ENCODE data around the gene JMJD7.

JMJD7 gene

DNA sequence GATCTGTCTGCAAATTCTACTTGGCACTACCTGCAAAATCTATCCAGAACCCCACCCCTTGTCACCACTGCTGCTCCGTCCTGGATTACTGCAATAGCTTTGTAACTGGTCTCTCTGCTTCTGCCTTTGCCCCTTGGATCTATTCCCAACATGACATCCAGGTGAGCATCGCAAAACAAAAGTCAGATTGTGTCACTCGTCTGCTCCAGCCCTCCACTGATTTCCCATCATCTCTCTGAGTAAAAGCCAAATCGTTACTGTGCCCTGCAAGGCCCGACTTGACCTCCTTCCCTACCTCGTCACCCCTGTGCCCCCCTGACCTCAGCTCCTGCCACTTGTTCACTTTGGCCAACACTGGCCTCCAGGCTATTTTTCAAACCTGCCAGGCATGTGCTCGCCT, 56.6 kb downstream of the JMJD7 start:
- no peak for DNase-seq (ENCODE audit: low spot score)

DNA sequence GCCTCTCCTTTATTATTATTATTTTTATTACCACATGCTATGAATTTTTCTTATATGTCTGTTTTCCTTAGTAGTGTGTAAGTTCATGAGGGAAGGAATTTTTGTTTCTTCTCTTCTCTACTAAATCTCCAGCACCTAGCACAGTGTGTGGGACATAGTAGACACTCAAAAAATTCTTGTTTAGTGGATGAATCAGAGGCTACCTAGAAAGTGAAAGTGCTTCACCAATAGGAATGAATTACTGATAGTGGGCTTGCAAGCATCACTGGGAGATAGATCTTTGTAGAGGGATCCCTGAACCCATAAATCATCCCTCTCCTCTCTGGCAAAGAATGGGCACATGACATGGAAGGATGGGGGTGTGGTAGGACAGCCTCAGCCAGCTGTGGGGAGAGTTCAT, 57.4 kb downstream of the JMJD7 start:
- no peak for DNase-seq (ENCODE audit: low spot score)

DNA sequence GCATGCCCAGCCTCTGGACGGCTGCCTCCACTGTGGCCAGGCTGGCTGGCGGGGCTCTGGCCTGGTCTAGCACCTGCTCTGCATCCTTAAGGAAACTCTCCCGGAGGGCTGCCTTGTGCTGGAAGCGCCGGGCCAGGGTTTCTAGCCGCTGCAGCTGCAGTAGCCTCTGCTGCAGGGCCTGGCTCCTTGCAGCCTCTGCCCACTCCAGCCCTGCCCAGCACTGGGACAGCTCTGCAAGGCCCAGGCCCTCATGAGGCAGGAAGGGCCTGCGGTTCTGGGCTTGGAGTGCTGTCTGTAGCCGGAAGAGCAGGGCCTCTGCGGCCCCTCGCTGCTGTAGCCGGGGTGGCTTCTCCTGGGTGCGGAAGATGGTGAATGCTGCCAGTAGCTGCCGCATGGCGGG, 57.9 kb downstream of the JMJD7 start:
- no peak for DNase-seq (ENCODE audit: low spot score)

DNA sequence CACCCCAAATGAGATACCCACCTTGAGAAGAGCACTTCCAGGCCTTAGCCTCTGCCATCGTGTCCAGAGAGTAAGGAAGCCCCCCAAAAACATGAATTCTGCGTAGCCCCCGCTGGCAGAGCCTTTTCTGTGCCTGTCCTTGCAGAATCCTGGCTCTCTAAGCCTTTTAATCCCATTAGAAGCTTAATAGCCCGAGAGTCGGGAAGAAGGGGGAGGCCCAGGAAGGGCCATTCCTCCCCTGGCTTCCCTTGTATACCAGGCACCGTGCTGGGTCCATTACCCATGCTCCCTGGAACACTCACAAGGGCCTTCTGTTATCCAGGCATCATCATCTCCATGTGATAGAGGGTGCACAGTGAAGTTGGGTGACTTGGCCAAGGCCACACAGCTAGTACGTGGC, 58.8 kb downstream of the JMJD7 start:
- no peak for DNase-seq (ENCODE audit: low spot score)

DNA sequence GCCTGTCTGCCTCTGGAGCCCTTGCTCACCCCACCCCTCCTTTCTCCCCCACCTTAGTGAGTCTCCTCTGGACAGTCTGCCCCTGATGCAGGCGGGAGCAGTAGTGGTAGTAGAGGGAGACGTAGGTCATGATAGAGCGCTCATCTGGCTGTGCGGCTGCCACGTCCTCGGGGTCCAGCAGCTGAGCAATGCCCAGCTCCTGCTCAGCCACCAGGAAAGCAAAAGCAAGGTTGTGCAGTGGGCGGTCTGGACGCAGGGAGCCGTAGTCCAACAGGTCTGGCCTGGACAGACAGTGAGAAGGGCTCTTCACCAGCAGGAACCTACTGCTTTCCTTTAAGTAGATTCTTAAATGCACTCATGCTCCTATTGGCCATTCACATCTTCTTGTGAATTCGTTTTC, 59.3 kb downstream of the JMJD7 start:
- no peak for DNase-seq (ENCODE audit: low spot score)
